Subcutaneous abdominal adipose tissue (tissue), 5 donors: ENCODE results near the gene PDCD5.
"Not testable (repeated sequence)": the region's sequence is repeated elsewhere in the genome, so short reads cannot be mapped to it uniquely, and the experiment has no call there.

Experiments used
- H3K27ac ChIP-seq: one replicate; pipeline ENCODE4 v1.7.0; 2013; ENCODE audit warnings: low read depth, mild to moderate bottlenecking, inconsistent platforms, low read length, moderate library complexity
- H3K27me3 ChIP-seq, 5 donors: one replicate each; pipeline ENCODE4 v1.7.0; 2013; ENCODE audit warnings: low read length in 5 of 5, inconsistent platforms in 1 of 5; ENCODE audit not compliant: control insufficient read depth in 5 of 5, insufficient read depth in 4 of 5
- H3K36me3 ChIP-seq, 5 donors: one replicate each; pipeline ENCODE4 v1.7.0; 2013; ENCODE audit warnings: low read length in 5 of 5; ENCODE audit not compliant: control insufficient read depth in 5 of 5, insufficient read depth in 5 of 5
- H3K4me1 ChIP-seq, 5 donors: one replicate each; pipeline ENCODE4 v1.7.0; 2013; ENCODE audit warnings: low read length in 5 of 5, mild to moderate bottlenecking in 3 of 5, moderate library complexity in 1 of 5; ENCODE audit not compliant: control insufficient read depth in 5 of 5, insufficient read depth in 5 of 5
- H3K4me3 ChIP-seq, 5 donors: one replicate each; pipeline ENCODE4 v1.7.0; 2013; ENCODE audit warnings: low read length in 5 of 5, low read depth in 1 of 5
- H3K9ac ChIP-seq, 5 donors: one replicate each; pipeline ENCODE4 v1.7.0; 2013; ENCODE audit warnings: low read length in 5 of 5, mild to moderate bottlenecking in 4 of 5, moderate library complexity in 3 of 5
- H3K9me3 ChIP-seq, 5 donors: one replicate each; pipeline ENCODE4 v1.7.0; 2013; ENCODE audit warnings: low read length in 5 of 5; ENCODE audit not compliant: control insufficient read depth in 5 of 5
- donor health status: healthy.
- donor health status: healthy.
- donor health status: healthy.
- donor health status: healthy.
- donor health status: healthy.

PDCD5 gene

GRCh38 chr19:32573492-32573794 lies 7.5 kb upstream of the PDCD5 start:
- H3K4me3 ChIP-seq, result no peak overlapping the region
- H3K9me3 ChIP-seq, result no peaks in the 10 kb centered on the region
- peaks cover 0 to 4% (median 3%) of the 10 kb centered on the region in 5 donors for H3K27me3 ChIP-seq
- no peaks in the 10 kb centered on the region for H3K36me3 ChIP-seq
- no peak overlapping the region for H3K9ac ChIP-seq
- peaks cover 0 to 4% (median 0%) of the 10 kb centered on the region in 5 donors for H3K4me1 ChIP-seq
- no peak overlapping the region for H3K27ac ChIP-seq

GRCh38 chr19:32576790-32577189 lies 4.2 kb upstream of the PDCD5 start:
- Histone ChIP-seq H3K9ac (no peak overlapping the region), H3K36me3 (no peaks in the 10 kb centered on the region), H3K4me3 (no peak overlapping the region), H3K9me3 (no peaks in the 10 kb centered on the region), H3K27ac (no peak overlapping the region), H3K4me1 (peaks cover 0 to 14% (median 12%) of the 10 kb centered on the region in 5 donors), H3K27me3 (no peaks in the 10 kb centered on the region)

- H3K9ac ChIP-seq, result peak overlapping the region in 3 of 5 donors; percentile 41 to 70 (median 64)
- peaks cover 3 to 13% (median 12%) of the 10 kb centered on the region in 5 donors for H3K36me3 ChIP-seq
- H3K4me1 ChIP-seq, result peaks cover 0 to 22% (median 19%) of the 10 kb centered on the region in 5 donors
- no peak overlapping the region for H3K27ac ChIP-seq
- no peaks in the 10 kb centered on the region for H3K9me3 ChIP-seq
- peak overlapping the region; percentile 79 to 89 (median 87) for H3K4me3 ChIP-seq
- no peaks in the 10 kb centered on the region for H3K27me3 ChIP-seq
These were observed 563 bp upstream of the PDCD5 start for GRCh38 chr19:32580353-32580900.

- peak overlapping the region; percentile 38 to 96 (median 94) for H3K9ac ChIP-seq
- peaks cover 0 to 22% (median 19%) of the 10 kb centered on the region in 5 donors for H3K4me1 ChIP-seq
- peak overlapping the region; percentile 86 for H3K27ac ChIP-seq
- peaks cover 13 to 26% (median 23%) of the 10 kb centered on the region in 5 donors for H3K36me3 ChIP-seq
- H3K4me3 ChIP-seq, result peak overlapping the region; percentile 57 to 89 (median 85)
- no peaks in the 10 kb centered on the region for H3K9me3 ChIP-seq
- no peaks in the 10 kb centered on the region for H3K27me3 ChIP-seq
These were observed 752 bp downstream of the PDCD5 start for GRCh38 chr19:32581705-32582179.

- not testable (repeated sequence) for H3K4me1 ChIP-seq, H3K9ac ChIP-seq, H3K27ac ChIP-seq, H3K27me3 ChIP-seq, H3K9me3 ChIP-seq, H3K4me3 ChIP-seq
- H3K36me3 ChIP-seq, result peaks cover 18 to 31% (median 23%) of the 10 kb centered on the region in 5 donors
These were observed 6.9 kb downstream of the PDCD5 start for GRCh38 chr19:32587747-32588504.

GRCh38 chr19:32594021-32594420 lies 13.0 kb downstream of the PDCD5 start:
- H3K36me3 ChIP-seq, result peaks cover 21 to 53% (median 41%) of the 10 kb centered on the region in 5 donors
- H3K27ac ChIP-seq, result no peak overlapping the region
- no peak overlapping the region for H3K9ac ChIP-seq
- no peak overlapping the region for H3K4me3 ChIP-seq
- H3K9me3 ChIP-seq, result no peaks in the 10 kb centered on the region
- no peaks in the 10 kb centered on the region for H3K27me3 ChIP-seq
- H3K4me1 ChIP-seq, result no peaks in the 10 kb centered on the region

GRCh38 chr19:32595491-32595890 lies 14.5 kb downstream of the PDCD5 start:
- no peaks in the 10 kb centered on the region for H3K27me3 ChIP-seq
- no peaks in the 10 kb centered on the region for H3K4me1 ChIP-seq
- peaks cover 25 to 63% (median 45%) of the 10 kb centered on the region in 5 donors for H3K36me3 ChIP-seq
- no peak overlapping the region for H3K9ac ChIP-seq
- no peak overlapping the region for H3K4me3 ChIP-seq
- H3K9me3 ChIP-seq, result no peaks in the 10 kb centered on the region
- no peak overlapping the region for H3K27ac ChIP-seq

- Histone ChIP-seq H3K9ac (no peak overlapping the region), H3K27me3 (no peaks in the 10 kb centered on the region), H3K27ac (no peak overlapping the region), H3K9me3 (no peaks in the 10 kb centered on the region), H3K36me3 (peaks cover 33 to 80% (median 60%) of the 10 kb centered on the region in 5 donors), H3K4me3 (no peak overlapping the region), H3K4me1 (no peaks in the 10 kb centered on the region)
These were observed 17.0 kb downstream of the PDCD5 start for GRCh38 chr19:32598022-32598421.

- H3K9ac ChIP-seq, result no peak overlapping the region
- no peaks in the 10 kb centered on the region for H3K4me1 ChIP-seq
- H3K9me3 ChIP-seq, result no peaks in the 10 kb centered on the region
- H3K27me3 ChIP-seq, result no peaks in the 10 kb centered on the region
- no peak overlapping the region for H3K4me3 ChIP-seq
- peaks cover 30 to 84% (median 66%) of the 10 kb centered on the region in 5 donors for H3K36me3 ChIP-seq
- H3K27ac ChIP-seq, result no peak overlapping the region
These were observed 18.3 kb downstream of the PDCD5 start for GRCh38 chr19:32599258-32599657.

GRCh38 chr19:32599736-32600157 lies 18.8 kb downstream of the PDCD5 start:
- H3K36me3 ChIP-seq, result peaks cover 29 to 80% (median 65%) of the 10 kb centered on the region in 5 donors
- H3K4me3 ChIP-seq, result no peak overlapping the region
- no peaks in the 10 kb centered on the region for H3K27me3 ChIP-seq
- H3K9me3 ChIP-seq, result no peaks in the 10 kb centered on the region
- no peak overlapping the region for H3K9ac ChIP-seq
- H3K4me1 ChIP-seq, result no peaks in the 10 kb centered on the region
- no peak overlapping the region for H3K27ac ChIP-seq
